GM12891 (cell line): Measurements from ENCODE around the gene MATK.

Source experiments
- POLR2A ChIP-seq: IDR thresholded peaks from 2 replicates; pipeline ENCODE4 v1.6.1; 2011; ENCODE audit warnings: low read depth, low read length, control low read depth
- SPI1 ChIP-seq: IDR thresholded peaks from 2 replicates; pipeline ENCODE4 v1.6.1; 2011; ENCODE audit warnings: low read depth, low read length, control low read depth

GRCh38 chr19:3769494-3769893 lies 16.7 kb downstream of the MATK start:
- TF ChIP-seq POLR2A, result no peak
- TF ChIP-seq SPI1, result no peak
